GM12801 (cell line): ENCODE measurements around the gene CLNK.

ENCODE experiments used
- TF ChIP-seq, protein P1 (sequence below): IDR thresholded peaks from one replicate; pipeline ENCODE4 v1.5.1; 2011; ENCODE audit warnings: control low read depth; ENCODE audit not compliant: insufficient read length; ENCODE audit errors: extremely low read depth

The CLNK gene

DNA sequence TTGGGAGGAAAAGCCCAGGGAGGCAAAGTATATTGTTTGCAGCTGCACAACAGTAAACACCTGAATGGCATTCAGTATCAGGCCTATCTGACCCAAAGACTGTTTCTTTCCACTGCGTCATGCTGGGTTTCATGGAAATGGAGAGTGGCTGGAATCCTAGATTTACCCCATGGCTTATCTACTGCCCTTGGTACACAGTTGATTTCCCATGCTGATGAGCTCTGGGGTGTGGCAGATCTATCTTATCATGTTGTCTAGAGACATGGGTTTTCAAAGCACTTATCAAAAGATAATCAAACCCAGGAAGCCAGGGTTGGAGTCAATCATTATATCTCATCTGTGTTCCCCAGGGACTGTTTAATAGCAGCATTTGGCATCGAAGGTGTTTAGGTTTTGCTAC, 72.1 kb downstream of the CLNK start:
- TF ChIP-seq, protein P1, sequence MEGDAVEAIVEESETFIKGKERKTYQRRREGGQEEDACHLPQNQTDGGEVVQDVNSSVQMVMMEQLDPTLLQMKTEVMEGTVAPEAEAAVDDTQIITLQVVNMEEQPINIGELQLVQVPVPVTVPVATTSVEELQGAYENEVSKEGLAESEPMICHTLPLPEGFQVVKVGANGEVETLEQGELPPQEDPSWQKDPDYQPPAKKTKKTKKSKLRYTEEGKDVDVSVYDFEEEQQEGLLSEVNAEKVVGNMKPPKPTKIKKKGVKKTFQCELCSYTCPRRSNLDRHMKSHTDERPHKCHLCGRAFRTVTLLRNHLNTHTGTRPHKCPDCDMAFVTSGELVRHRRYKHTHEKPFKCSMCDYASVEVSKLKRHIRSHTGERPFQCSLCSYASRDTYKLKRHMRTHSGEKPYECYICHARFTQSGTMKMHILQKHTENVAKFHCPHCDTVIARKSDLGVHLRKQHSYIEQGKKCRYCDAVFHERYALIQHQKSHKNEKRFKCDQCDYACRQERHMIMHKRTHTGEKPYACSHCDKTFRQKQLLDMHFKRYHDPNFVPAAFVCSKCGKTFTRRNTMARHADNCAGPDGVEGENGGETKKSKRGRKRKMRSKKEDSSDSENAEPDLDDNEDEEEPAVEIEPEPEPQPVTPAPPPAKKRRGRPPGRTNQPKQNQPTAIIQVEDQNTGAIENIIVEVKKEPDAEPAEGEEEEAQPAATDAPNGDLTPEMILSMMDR: no peak

DNA sequence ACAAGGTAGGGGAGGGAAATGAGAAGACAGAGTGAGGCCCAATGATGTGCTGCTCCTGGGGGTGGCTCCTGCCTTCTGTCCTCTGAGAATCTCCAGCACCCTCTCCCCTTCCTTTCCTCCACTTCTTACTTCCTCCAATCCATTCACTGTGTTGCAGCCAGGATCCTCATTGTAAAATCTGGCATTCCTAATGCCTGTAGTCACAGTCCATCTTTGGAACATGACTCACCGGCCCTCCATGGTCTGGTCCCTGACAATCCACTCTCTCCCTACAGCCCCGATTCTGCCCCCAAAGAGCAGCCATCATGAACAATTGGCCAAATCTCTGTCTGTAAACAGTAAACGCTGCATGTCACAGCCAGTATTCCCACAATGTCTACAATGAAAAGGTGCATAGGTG, 72.9 kb downstream of the CLNK start:
- TF ChIP-seq, protein P1: no peak

DNA sequence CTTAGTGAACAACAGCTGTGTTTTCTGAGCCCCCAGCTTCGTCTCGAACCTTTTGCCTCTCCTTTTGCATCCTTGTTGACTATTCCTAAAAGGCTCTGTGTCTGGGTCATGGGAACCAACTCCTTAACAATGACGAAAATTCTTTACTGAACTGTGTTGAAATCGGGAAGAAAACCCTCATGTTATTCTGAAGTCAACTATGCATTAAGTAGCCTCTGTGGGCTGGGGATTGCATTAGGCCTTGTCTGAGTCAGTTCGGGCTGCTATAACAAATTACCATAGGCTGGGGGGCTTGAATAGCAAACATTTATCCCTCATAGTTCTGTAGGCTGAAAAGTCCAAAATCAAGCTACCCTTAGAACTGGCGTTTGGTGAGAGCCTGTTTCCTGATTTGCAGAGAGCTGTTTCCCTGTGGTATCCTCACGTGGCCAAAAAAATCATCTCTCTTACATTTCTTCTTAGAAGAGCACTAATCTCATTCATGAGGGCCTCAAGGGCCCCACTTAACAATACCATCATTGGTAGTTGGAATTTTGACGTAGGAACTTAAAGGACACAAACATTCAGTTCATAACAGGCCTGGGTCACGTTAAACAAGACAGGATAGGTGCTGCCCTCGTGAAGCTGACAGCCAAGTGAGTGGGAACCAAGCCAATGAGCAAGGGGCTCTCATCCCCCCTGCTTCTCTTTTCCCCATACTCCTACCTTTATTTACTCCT, 75.9 kb downstream of the CLNK start:
- TF ChIP-seq, protein P1: no peak

DNA sequence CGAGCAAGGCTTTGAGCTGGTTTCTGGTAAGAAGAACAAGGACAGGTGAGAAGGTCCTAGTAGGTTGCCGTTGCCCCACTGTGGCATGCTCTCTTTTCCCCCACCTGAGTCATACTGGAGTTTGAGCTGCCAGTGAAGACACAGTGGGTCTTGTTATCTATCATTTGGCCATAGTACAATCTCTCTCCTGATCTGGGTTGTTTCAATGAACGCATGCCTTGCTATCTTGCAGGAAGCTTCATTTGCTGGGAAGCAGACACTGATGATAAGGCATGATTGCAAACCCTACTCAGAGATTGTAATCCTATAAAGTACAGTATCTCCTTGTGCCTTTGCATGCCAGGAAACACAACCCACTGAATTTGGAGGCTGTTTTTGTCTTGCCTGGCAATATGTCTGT, 77.4 kb downstream of the CLNK start:
- TF ChIP-seq, protein P1: no peak

DNA sequence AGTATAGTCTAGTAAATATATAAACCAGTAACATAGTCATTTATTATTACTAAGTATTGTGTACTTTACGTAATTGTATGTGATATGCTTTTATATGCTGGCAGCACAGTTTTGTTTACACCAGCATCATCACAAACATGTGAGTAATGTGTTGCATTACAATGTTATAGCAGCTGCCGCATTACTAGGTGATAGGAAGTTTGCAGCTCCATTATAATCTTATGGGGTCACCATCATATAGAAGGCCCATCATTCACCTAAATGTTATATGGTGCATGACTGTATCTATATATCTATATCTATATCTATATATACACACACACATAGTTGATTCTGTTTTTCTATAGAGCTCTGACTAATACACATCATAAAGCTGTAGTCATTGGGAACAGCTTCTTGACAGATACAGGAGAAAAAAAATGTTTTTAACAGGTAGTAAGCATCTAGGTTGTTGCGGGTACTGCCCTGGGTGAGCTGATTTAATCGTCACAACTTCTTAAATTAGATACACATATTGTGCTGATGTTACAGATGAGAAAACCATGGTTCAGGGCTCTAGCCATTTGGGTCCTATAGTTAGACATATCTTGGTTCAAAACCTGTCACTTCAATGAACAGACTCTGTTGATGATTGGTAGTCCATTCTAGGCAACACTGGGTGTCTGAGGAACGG, 77.9 kb downstream of the CLNK start:
- TF ChIP-seq, protein P1: no peak

DNA sequence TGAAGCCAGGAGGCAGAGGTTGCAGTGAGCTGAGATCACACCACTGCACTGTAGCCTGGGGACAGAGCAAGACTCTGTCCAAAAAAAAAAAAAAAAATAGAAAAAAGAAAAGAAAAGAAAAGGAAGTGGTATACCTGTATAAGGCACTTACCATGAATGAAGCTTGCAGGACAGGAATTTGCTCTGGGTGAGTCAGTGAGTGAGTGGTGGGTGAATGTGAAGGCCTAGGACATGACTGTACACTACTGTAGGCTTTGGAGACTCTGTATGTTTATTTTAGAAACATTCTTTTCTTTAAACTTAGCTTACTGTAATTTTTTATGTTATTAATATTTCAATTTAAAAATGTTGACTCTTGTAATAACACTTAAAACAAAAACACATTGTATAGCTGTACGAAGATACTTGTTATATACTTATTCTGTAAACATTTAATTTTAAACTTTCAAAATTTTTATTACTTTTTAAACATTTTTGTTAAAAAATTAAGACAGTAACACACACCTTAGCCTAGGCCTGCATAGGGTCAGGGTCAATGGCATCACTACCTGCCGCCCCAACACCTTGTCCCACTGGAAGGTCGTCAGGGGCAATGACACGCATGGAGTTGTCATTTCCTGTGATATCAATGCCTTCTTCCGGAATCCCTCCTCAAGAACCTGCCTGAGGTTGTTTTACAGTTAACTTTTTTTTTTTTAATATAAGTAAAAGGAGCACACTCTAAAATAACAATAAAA, 78.7 kb downstream of the CLNK start:
- TF ChIP-seq, protein P1: no peak

DNA sequence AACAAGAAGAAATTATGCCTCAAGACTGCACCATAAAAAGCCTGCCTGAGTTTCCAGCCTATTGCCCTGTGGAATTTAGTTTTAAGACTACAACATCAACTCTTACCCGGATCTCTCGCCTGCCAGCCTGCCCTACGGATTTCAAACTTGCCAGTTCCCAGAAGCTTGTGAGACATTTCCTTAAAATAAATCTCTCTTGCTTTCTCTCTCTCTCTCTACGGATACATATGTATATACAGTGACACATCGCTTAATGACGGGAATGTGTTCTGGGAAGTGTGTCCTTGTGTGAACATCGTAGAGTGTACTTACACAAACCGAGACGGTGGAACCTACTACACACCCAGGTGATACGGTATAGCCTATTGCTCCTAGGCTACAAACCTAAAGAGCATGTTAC, 79.5 kb downstream of the CLNK start:
- TF ChIP-seq, protein P1: no peak
